T47D (cell line): ENCODE measurements around the gene PKD1L1.
A peak's percentile ranks its signal among the peaks of the same experiment; 100 is the strongest.

ENCODE experiments used
- DNase-seq, 2 experiments: peaks; one replicate each; pipeline versions ENCODE4 v3.0.0 to v3.0.0-alpha.2; 2011 to 2012; ENCODE audit warnings: low read depth in 1 of 2, low spot score in 1 of 2
- JUND ChIP-seq: IDR thresholded peaks from 2 replicates; pipeline ENCODE4 v1.6.1; 2012; ENCODE audit warnings: low read depth
- in situ Hi-C: cut with HindIII; loops from 2 replicates; pipeline ENCODE4 v1.10.0; 2016; ENCODE audit warnings: low sequenced_read_pairs, low pct_unique_long_range_greater_than_20kb

Gene PKD1L1

GRCh38 chr7:47941136-47941844, 7.0 kb downstream of the PKD1L1 start:
- TF ChIP-seq JUND, result no peak
- in situ Hi-C loops, result no loop called here
- no peak for DNase-seq

- TF ChIP-seq JUND, result no peak
- in situ Hi-C loops, result no loop called here
- no peak for DNase-seq
Observed at GRCh38 chr7:47940088-47941013, 7.9 kb downstream of the PKD1L1 start.

- no peak for DNase-seq
- TF ChIP-seq JUND, result no peak
- in situ Hi-C loops, result no loop called here
Observed at GRCh38 chr7:47939425-47940036, 8.7 kb downstream of the PKD1L1 start.

GRCh38 chr7:47938574-47939165, 9.6 kb downstream of the PKD1L1 start:
- no peak for TF ChIP-seq JUND
- DNase-seq, result peak in 1 of 2 experiments; percentile 40
- in situ Hi-C loops, result no loop called here

- in situ Hi-C loops, result no loop called here
- TF ChIP-seq JUND, result no peak
- DNase-seq, result no peak
Observed at GRCh38 chr7:47937711-47938573, 10.3 kb downstream of the PKD1L1 start.

- DNase-seq, result no peak
- in situ Hi-C loops, result no loop called here
- TF ChIP-seq JUND, result no peak
Observed at GRCh38 chr7:47937065-47937687, 11.1 kb downstream of the PKD1L1 start.

- TF ChIP-seq JUND, result no peak
- in situ Hi-C loops, result no loop called here
- no peak for DNase-seq
Observed at GRCh38 chr7:47936323-47936722, 11.9 kb downstream of the PKD1L1 start.

GRCh38 chr7:47935336-47935735, 12.9 kb downstream of the PKD1L1 start:
- no peak for DNase-seq
- no peak for TF ChIP-seq JUND
- in situ Hi-C loops, result no loop called here

GRCh38 chr7:47934831-47935230, 13.4 kb downstream of the PKD1L1 start:
- DNase-seq, result no peak
- no peak for TF ChIP-seq JUND
- in situ Hi-C loops, result no loop called here

GRCh38 chr7:47933215-47933614, 15.1 kb downstream of the PKD1L1 start:
- no peak for TF ChIP-seq JUND
- no peak for DNase-seq
- in situ Hi-C loops, result no loop called here

- in situ Hi-C loops, result no loop called here
- no peak for TF ChIP-seq JUND
- no peak for DNase-seq
Observed at GRCh38 chr7:47932466-47933037, 15.7 kb downstream of the PKD1L1 start.

GRCh38 chr7:47932016-47932415, 16.2 kb downstream of the PKD1L1 start:
- DNase-seq, result no peak
- in situ Hi-C loops, result no loop called here
- no peak for TF ChIP-seq JUND
